ENCODE results near the gene SLC6A19. TPM values are rescaled to one million over a fixed set of nuclear protein-coding genes. Genes with fewer than 3 reads are reported as not detected.

Gene SLC6A19
- polyA plus RNA-seq, 3 donors: not detected

- no peaks in the 10 kb centered on the region for H3K79me2 ChIP-seq (ENCODE audit: insufficient read depth, low read length)
- H3K36me3 ChIP-seq (replicated peaks in 1 of 2; ENCODE audit: control insufficient read depth in 1 of 2, insufficient read depth in 2 of 2, low read length in 2 of 2): no peaks in the 10 kb centered on the region
- no peak overlapping the region for H3K9ac ChIP-seq (ENCODE audit: insufficient read depth, low read length, poor library complexity, severe bottlenecking)
- Mint-ChIP-seq H3K9me3 (peaks cover 3 to 8% (median 4%) of the 10 kb centered on the region in 7 donors), H3K36me3 (no peaks in the 10 kb centered on the region), H3K4me1 (no peaks in the 10 kb centered on the region), H3K27me3 (ENCODE audit: low read depth in 3 of 3) (peaks cover 0 to 9% (median 8%) of the 10 kb centered on the region in 3 donors), H3K27ac (no peak overlapping the region), H3K4me3 (no peak overlapping the region)
- no peak for DNase-seq
- no peak for TF ChIP-seq CTCF (IDR thresholded peaks at IDR 0.05)
- H2AFZ ChIP-seq (ENCODE audit: insufficient read depth, low read depth, low read length, poor library complexity, severe bottlenecking): no peak overlapping the region
- H3K9me3 ChIP-seq (replicated peaks in 1 of 2; ENCODE audit: control insufficient read depth in 1 of 2, insufficient read depth in 1 of 2, low read length in 2 of 2): peaks cover 0 to 10% of the 10 kb centered on the region in 2 donors
- H3K27me3 ChIP-seq (ENCODE audit: control insufficient read depth in 2 of 2, insufficient read depth in 2 of 2, low read length in 2 of 2): no peaks in the 10 kb centered on the region
- H3K4me1 ChIP-seq (ENCODE audit: control insufficient read depth in 1 of 2, insufficient read depth in 2 of 2, low read length in 2 of 2): no peaks in the 10 kb centered on the region
- H3K4me3 ChIP-seq (replicated peaks in 1 of 3; ENCODE audit: low read depth in 2 of 3, low read length in 3 of 3): no peak overlapping the region
- 57% methylated on average over 21 of the region's 24 CpGs for WGBS (ENCODE audit: insufficient coverage)
- no peak overlapping the region for H3K27ac ChIP-seq (ENCODE audit: low read depth in 1 of 2, low read length in 2 of 2)
- intact Hi-C loops (cut with micrococcal nuclease): no loop called here
- H3K4me2 ChIP-seq (replicated peaks; ENCODE audit: extremely low read depth, low read length, poor library complexity, severe bottlenecking): no peak overlapping the region
- no peaks in the 10 kb centered on the region for H4K20me1 ChIP-seq (ENCODE audit: insufficient read depth, low read length)
Measured at GRCh38 chr5:1217596-1218206, 16.3 kb downstream of the SLC6A19 start.

GRCh38 chr5:1218351-1219080, 17.1 kb downstream of the SLC6A19 start:
- Mint-ChIP-seq H3K36me3 (no peaks in the 10 kb centered on the region), H3K27me3 (ENCODE audit: low read depth in 3 of 3) (peaks cover 0 to 9% (median 8%) of the 10 kb centered on the region in 3 donors)

More at GRCh38 chr5:1218351-1219080, 17.1 kb downstream of the SLC6A19 start:
- H3K27me3 ChIP-seq (ENCODE audit: control insufficient read depth in 2 of 2, insufficient read depth in 2 of 2, low read length in 2 of 2): no peaks in the 10 kb centered on the region
- H3K79me2 ChIP-seq (ENCODE audit: insufficient read depth, low read length): no peaks in the 10 kb centered on the region
- H4K20me1 ChIP-seq (ENCODE audit: insufficient read depth, low read length): no peaks in the 10 kb centered on the region
- no peaks in the 10 kb centered on the region for H3K4me1 Mint-ChIP-seq
- intact Hi-C loops (cut with micrococcal nuclease): no loop called here
- H3K36me3 ChIP-seq (replicated peaks in 1 of 2; ENCODE audit: control insufficient read depth in 1 of 2, insufficient read depth in 2 of 2, low read length in 2 of 2): no peaks in the 10 kb centered on the region
- peaks cover 3 to 7% (median 4%) of the 10 kb centered on the region in 7 donors for H3K9me3 Mint-ChIP-seq
- no peak overlapping the region for H3K4me2 ChIP-seq (replicated peaks; ENCODE audit: extremely low read depth, low read length, poor library complexity, severe bottlenecking)
- DNase-seq: no peak
- WGBS (ENCODE audit: insufficient coverage): 94% methylated on average over 38 of the region's 38 CpGs
- no peak overlapping the region for H3K4me3 Mint-ChIP-seq
- no peak overlapping the region for H3K9ac ChIP-seq (ENCODE audit: insufficient read depth, low read length, poor library complexity, severe bottlenecking)
- H3K4me3 ChIP-seq (replicated peaks in 1 of 3; ENCODE audit: low read depth in 2 of 3, low read length in 3 of 3): no peak overlapping the region
- H3K4me1 ChIP-seq (ENCODE audit: control insufficient read depth in 1 of 2, insufficient read depth in 2 of 2, low read length in 2 of 2): no peaks in the 10 kb centered on the region
- H3K27ac ChIP-seq (ENCODE audit: low read depth in 1 of 2, low read length in 2 of 2): no peak overlapping the region
- TF ChIP-seq CTCF (IDR thresholded peaks at IDR 0.05): no peak
- no peak overlapping the region for H3K27ac Mint-ChIP-seq
- H2AFZ ChIP-seq (ENCODE audit: insufficient read depth, low read depth, low read length, poor library complexity, severe bottlenecking): no peak overlapping the region
- peaks cover 0 to 10% of the 10 kb centered on the region in 2 donors for H3K9me3 ChIP-seq (replicated peaks in 1 of 2; ENCODE audit: control insufficient read depth in 1 of 2, insufficient read depth in 1 of 2, low read length in 2 of 2)

Data from CD14-positive monocyte (primary cell).